Upper lobe of left lung (tissue), 6 donors: ENCODE results near the gene SMIM13. TPM values are rescaled to one million over a fixed set of nuclear protein-coding genes. Genes with fewer than 3 reads are reported as not detected.

ENCODE experiments used
- ATAC-seq, 2 donors: fragments of 200-7000 bp; cut with Tn5 transposase; one replicate each; pipeline ENCODE4 v1.9.1; 2022; ENCODE audit warnings: mild to moderate bottlenecking in 2 of 2, moderate library complexity in 2 of 2; ENCODE audit not compliant: low FRiP score in 2 of 2
- DNase-seq, 2 donors: peaks; one replicate each; pipeline ENCODE4 v3.0.0-alpha.2; 2019 to 2020
- H3K27ac ChIP-seq, 4 donors: fragments of 200-600 bp; sonication (generic); one replicate each; pipeline ENCODE4 v1.5.1; 2016 to 2019
- H3K27me3 ChIP-seq, 4 donors: fragments of 200-600 bp; sonication (generic); one replicate each; pipeline ENCODE4 v1.5.1; 2017 to 2019
- H3K36me3 ChIP-seq, 4 donors: fragments of 200-600 bp; sonication (generic); one replicate each; pipeline ENCODE4 v1.5.1; 2016 to 2019
- H3K4me1 ChIP-seq, 4 donors: fragments of 200-600 bp; sonication (generic); one replicate each; pipeline ENCODE4 v1.5.1; 2018 to 2019
- H3K4me3 ChIP-seq, 4 donors: fragments of 200-600 bp; sonication (generic); one replicate each; pipeline ENCODE4 v1.5.1; 2017 to 2019; ENCODE audit warnings: mild to moderate bottlenecking in 2 of 4, moderate library complexity in 1 of 4
- H3K9me3 ChIP-seq, 4 donors: fragments of 200-600 bp; sonication (generic); one replicate each; pipeline ENCODE4 v1.5.1; 2018 to 2019
- EP300 ChIP-seq, 4 donors: sonication (generic); formaldehyde crosslinking; IDR thresholded peaks; one replicate each; pipeline ENCODE4 v1.5.1; 2017; ENCODE audit warnings: antibody characterized with exemption in 4 of 4, control low read depth in 2 of 4
- POLR2A ChIP-seq, 4 donors: fragments of 450-650 bp; IDR thresholded peaks; one replicate each; pipeline ENCODE4 v1.5.1; 2016 to 2017; ENCODE audit warnings: antibody characterized with exemption in 4 of 4, mild to moderate bottlenecking in 2 of 4
- POLR2AphosphoS5 ChIP-seq, 2 donors: sonication (generic); formaldehyde crosslinking; IDR thresholded peaks; one replicate each; pipeline ENCODE4 v1.5.1; 2017; ENCODE audit warnings: antibody characterized with exemption in 2 of 2
- WGBS, 2 donors: methylation state at CpG; one replicate each; pipeline ENCODE4 v1.1.5; 2017 to 2018; 5-methylcytosine and 5-hydroxymethylcytosine counted together
- total RNA-seq, 6 donors: library from RNA; depleted of rRNA in 4 of 6; stranded (reverse); fragments of >200 nt in 4 of 6; gene quantifications; one replicate each; pipeline versions ENCODE4 v1.1.0 to v1.2.1, GENCODE V29; 2016 to 2021
- TF ChIP-seq, protein P1 (sequence below), 6 experiments: fragments of 450-650 bp in 4 of 6; fragments of 200-600 bp in 2 of 6; sonication (generic) in 2 of 6; IDR thresholded peaks; one replicate each; pipeline ENCODE4 v1.5.1; 2016 to 2019; ENCODE audit warnings: antibody characterized with exemption in 6 of 6
- donor health status: DM: no; HTN: no; CAD: no; lungs with moderate emphysema.
- donor health status: DM: no; HTN: yes; CAD: no; lungs with severe emphysema.

The SMIM13 gene
- total RNA-seq, 6 donors from 2014 or later: 1.0 to 9.6 (median 6.3) TPM

GRCh38 chr6:11155589-11155988 lies 62.0 kb downstream of the SMIM13 start:
- TF ChIP-seq EP300 (IDR thresholded peaks at IDR 0.05) (no peak), POLR2AphosphoS5 (IDR thresholded peaks at IDR 0.05) (no peak), POLR2A (IDR thresholded peaks at IDR 0.05) (no peak)
- TF ChIP-seq, protein P1, sequence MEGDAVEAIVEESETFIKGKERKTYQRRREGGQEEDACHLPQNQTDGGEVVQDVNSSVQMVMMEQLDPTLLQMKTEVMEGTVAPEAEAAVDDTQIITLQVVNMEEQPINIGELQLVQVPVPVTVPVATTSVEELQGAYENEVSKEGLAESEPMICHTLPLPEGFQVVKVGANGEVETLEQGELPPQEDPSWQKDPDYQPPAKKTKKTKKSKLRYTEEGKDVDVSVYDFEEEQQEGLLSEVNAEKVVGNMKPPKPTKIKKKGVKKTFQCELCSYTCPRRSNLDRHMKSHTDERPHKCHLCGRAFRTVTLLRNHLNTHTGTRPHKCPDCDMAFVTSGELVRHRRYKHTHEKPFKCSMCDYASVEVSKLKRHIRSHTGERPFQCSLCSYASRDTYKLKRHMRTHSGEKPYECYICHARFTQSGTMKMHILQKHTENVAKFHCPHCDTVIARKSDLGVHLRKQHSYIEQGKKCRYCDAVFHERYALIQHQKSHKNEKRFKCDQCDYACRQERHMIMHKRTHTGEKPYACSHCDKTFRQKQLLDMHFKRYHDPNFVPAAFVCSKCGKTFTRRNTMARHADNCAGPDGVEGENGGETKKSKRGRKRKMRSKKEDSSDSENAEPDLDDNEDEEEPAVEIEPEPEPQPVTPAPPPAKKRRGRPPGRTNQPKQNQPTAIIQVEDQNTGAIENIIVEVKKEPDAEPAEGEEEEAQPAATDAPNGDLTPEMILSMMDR (IDR thresholded peaks at IDR 0.05): no peak
- DNase-seq (no peak), ATAC-seq (no peak)
- H3K4me1 ChIP-seq: no peaks in the 10 kb centered on the region
- no peak overlapping the region for H3K4me3 ChIP-seq
- H3K27me3 ChIP-seq: no peaks in the 10 kb centered on the region
- H3K36me3 ChIP-seq: no peaks in the 10 kb centered on the region
- H3K27ac ChIP-seq: no peak overlapping the region
- no peaks in the 10 kb centered on the region for H3K9me3 ChIP-seq

- DNase-seq (no peak), ATAC-seq (no peak)
- no peaks in the 10 kb centered on the region for H3K9me3 ChIP-seq
- no peaks in the 10 kb centered on the region for H3K27me3 ChIP-seq
- WGBS, 2 donors: 62 to 66% methylated on average over 1 of the region's 1 CpG
- no peak overlapping the region for H3K4me3 ChIP-seq
- no peak overlapping the region for H3K27ac ChIP-seq
- no peaks in the 10 kb centered on the region for H3K4me1 ChIP-seq
- H3K36me3 ChIP-seq: no peaks in the 10 kb centered on the region
- TF ChIP-seq POLR2AphosphoS5 (IDR thresholded peaks at IDR 0.05) (no peak), EP300 (IDR thresholded peaks at IDR 0.05) (no peak), POLR2A (IDR thresholded peaks at IDR 0.05) (no peak)
- TF ChIP-seq, protein P1 (IDR thresholded peaks at IDR 0.05): no peak
These were observed 66.6 kb downstream of the SMIM13 start for GRCh38 chr6:11160199-11160598.

DNA sequence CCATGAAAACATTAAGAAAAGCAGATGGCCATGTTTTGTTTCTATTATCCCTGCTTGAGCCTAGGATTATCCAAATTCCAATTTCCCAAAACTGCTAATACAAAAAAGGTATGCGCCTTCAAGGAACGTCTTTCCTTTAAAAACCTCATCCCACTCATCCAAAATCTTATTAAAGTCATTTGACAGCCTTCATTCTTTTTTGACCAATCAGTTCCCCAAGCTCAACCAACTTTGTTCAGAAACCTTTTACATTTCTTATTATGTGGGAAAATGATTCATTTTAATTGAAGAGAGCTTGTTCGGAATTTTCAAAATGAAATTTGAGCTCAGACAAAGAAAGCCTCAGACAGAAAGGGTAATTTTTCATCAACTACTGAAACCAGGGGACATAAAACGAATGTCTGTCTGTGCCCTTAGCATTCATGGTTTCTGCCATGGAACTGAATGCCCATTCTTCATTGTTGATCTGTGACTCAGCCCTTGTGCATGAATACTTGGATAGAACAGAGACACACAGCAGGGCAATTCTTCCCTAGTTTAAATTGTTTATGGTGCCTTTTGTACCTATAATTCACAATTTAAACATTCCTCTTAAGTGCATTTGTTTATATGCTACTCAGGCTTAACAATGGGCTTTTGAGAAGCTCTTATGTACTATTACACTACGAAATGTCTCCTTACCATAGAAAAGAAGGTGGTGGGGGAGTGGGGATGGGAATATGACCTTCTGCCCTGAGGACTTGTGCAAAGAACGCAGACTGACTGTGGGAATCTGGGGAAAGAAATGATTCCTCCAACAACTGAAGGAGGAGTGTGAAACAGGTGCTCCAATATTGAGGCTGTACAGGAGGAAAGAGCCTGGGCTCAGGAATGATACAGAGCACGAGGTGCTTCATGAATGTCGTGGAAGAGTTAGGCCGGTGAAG lies 67.7 kb downstream of the SMIM13 start:
- no peak for DNase-seq
- WGBS, 2 donors: 93% methylated on average over 9 of the region's 9 CpGs
- no peak for ATAC-seq
- TF ChIP-seq POLR2A (IDR thresholded peaks at IDR 0.05) (no peak), EP300 (IDR thresholded peaks at IDR 0.05) (no peak), POLR2AphosphoS5 (IDR thresholded peaks at IDR 0.05) (no peak)
- TF ChIP-seq, protein P1 (IDR thresholded peaks at IDR 0.05): no peak
- no peaks in the 10 kb centered on the region for H3K27me3 ChIP-seq
- H3K4me1 ChIP-seq: no peaks in the 10 kb centered on the region
- H3K36me3 ChIP-seq: no peaks in the 10 kb centered on the region
- no peak overlapping the region for H3K27ac ChIP-seq
- H3K9me3 ChIP-seq: no peaks in the 10 kb centered on the region
- no peak overlapping the region for H3K4me3 ChIP-seq

- ATAC-seq: no peak
- DNase-seq: no peak
- Histone ChIP-seq H3K36me3 (no peaks in the 10 kb centered on the region), H3K9me3 (no peaks in the 10 kb centered on the region), H3K4me1 (no peaks in the 10 kb centered on the region), H3K4me3 (no peak overlapping the region), H3K27me3 (no peaks in the 10 kb centered on the region), H3K27ac (no peak overlapping the region)
- WGBS, 2 donors: 98% methylated on average over 3 of the region's 3 CpGs
- TF ChIP-seq POLR2A (IDR thresholded peaks at IDR 0.05) (no peak), EP300 (IDR thresholded peaks at IDR 0.05) (no peak), POLR2AphosphoS5 (IDR thresholded peaks at IDR 0.05) (no peak)
- TF ChIP-seq, protein P1 (IDR thresholded peaks at IDR 0.05): no peak
These were observed 68.6 kb downstream of the SMIM13 start for GRCh38 chr6:11162262-11162661.

DNA sequence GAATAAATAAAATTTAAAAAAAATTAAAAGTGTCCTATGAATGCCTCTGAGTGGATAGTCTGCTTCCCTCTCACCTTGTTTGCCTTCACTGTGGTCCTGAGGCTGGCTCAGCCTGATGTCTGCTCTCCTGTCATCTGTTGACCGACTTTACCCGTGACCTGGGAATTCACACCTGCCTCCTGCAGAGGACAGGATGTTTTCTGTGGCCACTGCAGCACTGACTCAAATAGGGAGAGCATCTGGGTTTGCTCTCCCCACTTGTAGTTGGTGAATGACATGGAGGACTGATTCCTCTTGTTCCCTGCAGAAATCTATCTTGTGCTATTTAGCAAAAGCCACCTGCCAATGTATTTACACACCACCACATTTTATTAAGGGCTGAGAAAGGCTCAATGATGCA lies 70.3 kb downstream of the SMIM13 start:
- no peak for ATAC-seq
- Histone ChIP-seq H3K27me3 (no peaks in the 10 kb centered on the region), H3K4me1 (no peaks in the 10 kb centered on the region), H3K9me3 (no peaks in the 10 kb centered on the region), H3K4me3 (no peak overlapping the region), H3K36me3 (no peaks in the 10 kb centered on the region), H3K27ac (no peak overlapping the region)
- DNase-seq: no peak
- WGBS, 2 donors: 91 to 93% methylated on average over 2 of the region's 2 CpGs
- TF ChIP-seq, protein P1 (IDR thresholded peaks at IDR 0.05): no peak
- no peak for TF ChIP-seq POLR2AphosphoS5 (IDR thresholded peaks at IDR 0.05)
- TF ChIP-seq EP300 (IDR thresholded peaks at IDR 0.05): no peak
- TF ChIP-seq POLR2A (IDR thresholded peaks at IDR 0.05): no peak
